ENCODE data around the gene CAMKK2.
"Not testable (repeated sequence)": the region's sequence is repeated elsewhere in the genome, so short reads cannot be mapped to it uniquely, and the experiment has no call there.

The CAMKK2 gene

GRCh38 chr12:121232163-121232562, 64.3 kb downstream of the CAMKK2 start:
- no peak overlapping the region for H3K4me3 ChIP-seq (ENCODE audit: low read depth, low read length)
- no peak for TF ChIP-seq CTCF (IDR thresholded peaks at IDR 0.05; ENCODE audit: insufficient read depth, low read depth, low read length, missing control alignments)
- no peak for DNase-seq (ENCODE audit: low read depth)

DNA sequence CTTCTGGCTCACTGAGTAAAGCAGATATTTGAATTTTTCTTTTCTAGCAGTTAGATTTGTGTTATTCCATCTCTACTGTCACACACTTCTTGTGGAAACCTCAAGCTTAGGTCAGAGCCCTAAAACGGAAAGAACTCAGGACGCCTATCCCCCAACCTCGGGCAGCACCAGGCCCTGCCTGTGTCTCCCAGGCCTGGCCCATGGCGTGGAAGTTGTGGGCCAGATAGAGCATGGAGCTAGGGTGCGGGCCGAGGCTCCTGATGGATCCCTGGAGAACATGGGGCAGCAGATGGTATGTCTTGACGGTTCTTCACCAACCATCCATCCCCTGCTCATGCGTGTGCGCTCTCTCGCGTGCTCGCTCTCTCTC, 66.0 kb downstream of the CAMKK2 start:
- no peak for DNase-seq (ENCODE audit: low read depth)
- no peak overlapping the region for H3K4me3 ChIP-seq (ENCODE audit: low read depth, low read length)
- no peak for TF ChIP-seq CTCF (IDR thresholded peaks at IDR 0.05; ENCODE audit: insufficient read depth, low read depth, low read length, missing control alignments)

DNA sequence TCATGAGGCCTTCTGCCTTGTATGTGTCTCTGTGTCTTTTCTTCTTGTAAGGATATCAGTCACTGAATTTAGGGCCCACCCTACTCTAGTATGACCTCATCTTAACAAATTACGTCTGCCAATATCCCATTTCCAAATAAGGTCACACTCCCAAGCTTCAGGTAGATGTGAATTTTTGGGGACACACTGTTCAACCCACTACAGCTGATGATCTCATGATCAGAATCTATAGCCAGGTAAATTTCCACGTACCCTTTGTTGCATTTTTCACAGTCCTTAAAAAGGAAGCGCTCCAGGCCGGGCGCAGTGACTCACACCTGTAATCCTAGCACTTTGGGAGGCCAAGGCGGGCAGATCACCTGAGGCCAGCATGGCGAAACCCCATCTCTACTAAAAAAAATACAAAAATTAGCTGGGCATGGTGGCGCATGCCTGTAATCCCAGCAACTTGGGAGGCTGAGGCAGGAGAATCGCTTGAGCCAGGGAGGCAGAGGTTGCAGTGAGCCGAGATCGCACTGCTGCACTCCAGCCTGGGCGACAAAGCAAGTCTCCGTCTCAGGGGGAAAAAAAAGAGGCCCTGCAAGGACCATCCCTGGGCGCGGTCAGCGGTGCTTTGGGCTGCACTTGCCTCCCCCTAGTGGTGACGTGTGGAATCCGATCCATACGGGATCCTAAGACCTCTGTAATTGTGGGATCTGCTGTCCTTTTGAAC, 66.5 kb downstream of the CAMKK2 start:
- peak; percentile 77 for DNase-seq (ENCODE audit: low read depth)
- peak; percentile 79 for TF ChIP-seq CTCF (IDR thresholded peaks at IDR 0.05; ENCODE audit: insufficient read depth, low read depth, low read length, missing control alignments)
- not testable (repeated sequence) for H3K4me3 ChIP-seq (ENCODE audit: low read depth, low read length)

DNA sequence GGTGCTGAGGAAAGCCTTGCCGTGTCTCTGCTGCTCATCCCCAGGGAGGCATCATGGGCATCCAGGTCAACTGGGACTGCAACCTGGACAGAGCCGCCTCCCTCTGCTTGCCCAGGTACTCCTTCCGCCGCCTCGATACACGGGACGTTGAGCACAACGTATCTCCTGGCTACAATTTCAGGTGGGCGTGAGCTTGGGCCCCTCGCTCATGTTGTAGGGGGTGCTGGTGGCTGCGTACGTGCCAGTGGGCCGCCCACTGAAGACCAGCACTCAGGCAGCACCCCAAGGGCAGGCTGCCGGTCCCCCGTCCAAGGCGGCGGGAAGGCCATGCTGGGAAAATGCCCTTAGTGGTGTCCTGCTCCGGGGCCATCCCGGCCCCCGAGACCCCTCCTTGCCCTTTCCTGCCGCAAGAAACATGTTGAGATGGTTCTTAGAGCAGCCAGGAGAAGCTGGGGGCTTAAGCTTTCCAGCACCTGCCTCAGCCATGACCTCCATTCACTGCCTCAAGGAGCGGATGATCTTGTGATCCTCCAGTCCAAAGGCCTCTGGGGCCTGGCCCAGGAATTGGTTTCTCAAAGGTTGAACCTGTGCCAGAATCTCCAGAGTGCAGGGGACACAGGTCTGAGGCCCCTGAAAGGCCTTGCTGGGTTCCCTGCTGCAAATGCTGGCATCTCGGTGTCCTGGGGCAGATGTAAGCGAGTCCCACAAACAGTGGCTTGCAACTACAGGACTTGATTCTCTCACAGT, 67.4 kb downstream of the CAMKK2 start:
- no peak for TF ChIP-seq CTCF (IDR thresholded peaks at IDR 0.05; ENCODE audit: insufficient read depth, low read depth, low read length, missing control alignments)
- no peak overlapping the region for H3K4me3 ChIP-seq (ENCODE audit: low read depth, low read length)
- DNase-seq (ENCODE audit: low read depth) = no peak

DNA sequence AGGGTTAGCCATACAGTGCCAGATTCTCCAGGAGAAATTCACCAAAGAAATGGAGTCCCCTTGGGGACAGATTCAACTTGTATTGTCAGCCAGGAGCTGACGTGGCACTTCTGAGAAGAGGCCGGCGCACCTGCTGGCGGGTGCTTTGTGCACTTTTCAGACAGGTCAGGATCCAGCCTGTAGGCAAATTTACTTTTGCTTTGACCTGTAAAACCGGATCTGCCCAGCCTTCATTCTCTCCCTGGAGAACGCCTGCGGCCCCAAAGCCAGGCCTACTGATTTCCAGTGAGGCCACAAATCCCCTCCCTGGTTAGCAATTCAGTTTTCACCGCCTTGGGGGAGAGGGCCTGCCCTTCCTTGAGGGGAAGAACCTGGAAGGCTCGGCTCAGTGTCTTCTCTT, 69.2 kb downstream of the CAMKK2 start:
- peak; percentile 17 for TF ChIP-seq CTCF (IDR thresholded peaks at IDR 0.05; ENCODE audit: insufficient read depth, low read depth, low read length, missing control alignments)
- peak overlapping the region; percentile 19 for H3K4me3 ChIP-seq (ENCODE audit: low read depth, low read length)
- DNase-seq (ENCODE audit: low read depth) = peak; percentile 94

- DNase-seq (ENCODE audit: low read depth) = not testable (repeated sequence)
- peak overlapping the region; percentile 8 for H3K4me3 ChIP-seq (ENCODE audit: low read depth, low read length)
Measured at GRCh38 chr12:121226871-121227270, 69.6 kb downstream of the CAMKK2 start.

- no peak for TF ChIP-seq CTCF (IDR thresholded peaks at IDR 0.05; ENCODE audit: insufficient read depth, low read depth, low read length, missing control alignments)
- no peak overlapping the region for H3K4me3 ChIP-seq (ENCODE audit: low read depth, low read length)
- DNase-seq (ENCODE audit: low read depth) = no peak
Measured at GRCh38 chr12:121226399-121226798, 70.1 kb downstream of the CAMKK2 start.
